Endodermal cell (in vitro differentiated cells): Measurements from ENCODE around the gene NEDD8. TPM values are rescaled to one million over a fixed set of nuclear protein-coding genes. Genes with fewer than 3 reads are reported as not detected.
A peak's percentile ranks its signal among the peaks of the same experiment; 100 is the strongest.

Experiments
- DNase-seq: peaks from one replicate; pipeline ENCODE4 v3.0.0-alpha.2; 2017
- H3K27ac ChIP-seq: 2 replicates; pipeline ENCODE4 v1.5.1; 2013; ENCODE audit warnings: mild to moderate bottlenecking, low read depth, low read length, moderate library complexity
- H3K27me3 ChIP-seq: 2 replicates; pipeline ENCODE4 v1.6.1; 2013; ENCODE audit warnings: mild to moderate bottlenecking, low read length, moderate library complexity; ENCODE audit not compliant: insufficient read depth, control insufficient read depth, poor library complexity, severe bottlenecking
- H3K36me3 ChIP-seq: 2 replicates; pipeline ENCODE4 v1.7.0; 2013; ENCODE audit warnings: mild to moderate bottlenecking, low read length, moderate library complexity; ENCODE audit not compliant: control insufficient read depth, insufficient read depth
- H3K4me1 ChIP-seq: one replicate; pipeline ENCODE4 v1.7.0; 2013; ENCODE audit warnings: low read length; ENCODE audit not compliant: control insufficient read depth, insufficient read depth
- H3K4me3 ChIP-seq: 2 replicates; pipeline ENCODE4 v1.5.1; 2013; ENCODE audit warnings: mild to moderate bottlenecking, low read length, moderate library complexity
- H3K9ac ChIP-seq: 2 replicates; pipeline ENCODE4 v1.6.1; 2013; ENCODE audit warnings: mild to moderate bottlenecking, low read length, moderate library complexity; ENCODE audit not compliant: poor library complexity, severe bottlenecking; ENCODE audit errors: extremely low read depth
- H3K9me3 ChIP-seq: 2 replicates; pipeline ENCODE4 v1.6.1; 2013; ENCODE audit warnings: mild to moderate bottlenecking, low read length, moderate library complexity; ENCODE audit not compliant: control insufficient read depth
- H3K27ac Mint-ChIP-seq: 2 replicates; pipeline ENCODE4 v1.8.0; 2020; ENCODE audit warnings: mixed read lengths
- H3K27me3 Mint-ChIP-seq: 2 replicates; pipeline ENCODE4 v1.8.0; 2021; ENCODE audit warnings: mild to moderate bottlenecking, mixed read lengths; ENCODE audit not compliant: insufficient read depth
- H3K36me3 Mint-ChIP-seq: 2 replicates; pipeline ENCODE4 v1.8.0; 2020; ENCODE audit warnings: low read depth, mixed read lengths
- H3K4me1 Mint-ChIP-seq: 2 replicates; pipeline ENCODE4 v1.8.0; 2020; ENCODE audit warnings: mixed read lengths
- H3K4me3 Mint-ChIP-seq: 2 replicates; pipeline ENCODE4 v1.8.0; 2020; ENCODE audit warnings: mild to moderate bottlenecking, moderate library complexity, mixed read lengths
- H3K9me3 Mint-ChIP-seq: 2 replicates; pipeline ENCODE4 v1.8.0; 2020; ENCODE audit warnings: mild to moderate bottlenecking, mixed read lengths
- WGBS, 2 experiments: methylation state at CpG; one replicate each; pipeline versions ENCODE4 v1.1.5 to v1.1.7; 2013; ENCODE audit warnings: missing lambda C conversion rate in 2 of 2, mixed read lengths in 1 of 2; ENCODE audit not compliant: insufficient coverage in 1 of 2, insufficient read length in 1 of 2; 5-methylcytosine and 5-hydroxymethylcytosine counted together
- total RNA-seq, 2 donors: library from RNA; stranded (reverse); fragmentation: NEBNext Ultra II Directional in 1 of 2; extraction: Animal tissue kit (Norgen Biotek cat#: 25700) in 1 of 2; gene quantifications; 2 replicates in 1 of 2; 3 replicates in 1 of 2; pipeline ENCODE4 v1.2.1, GENCODE V29; 2021
- TF ChIP-seq, protein P1 (sequence below): fragments of 200-600 bp; sonication (generic); conservative IDR thresholded peaks from 2 replicates; pipeline ENCODE4 v1.5.0; 2021; ENCODE audit warnings: antibody characterized with exemption, mild to moderate bottlenecking

The NEDD8 gene
- total RNA-seq, 2 donors from 2014 or later: 210 to 267 TPM

DNA sequence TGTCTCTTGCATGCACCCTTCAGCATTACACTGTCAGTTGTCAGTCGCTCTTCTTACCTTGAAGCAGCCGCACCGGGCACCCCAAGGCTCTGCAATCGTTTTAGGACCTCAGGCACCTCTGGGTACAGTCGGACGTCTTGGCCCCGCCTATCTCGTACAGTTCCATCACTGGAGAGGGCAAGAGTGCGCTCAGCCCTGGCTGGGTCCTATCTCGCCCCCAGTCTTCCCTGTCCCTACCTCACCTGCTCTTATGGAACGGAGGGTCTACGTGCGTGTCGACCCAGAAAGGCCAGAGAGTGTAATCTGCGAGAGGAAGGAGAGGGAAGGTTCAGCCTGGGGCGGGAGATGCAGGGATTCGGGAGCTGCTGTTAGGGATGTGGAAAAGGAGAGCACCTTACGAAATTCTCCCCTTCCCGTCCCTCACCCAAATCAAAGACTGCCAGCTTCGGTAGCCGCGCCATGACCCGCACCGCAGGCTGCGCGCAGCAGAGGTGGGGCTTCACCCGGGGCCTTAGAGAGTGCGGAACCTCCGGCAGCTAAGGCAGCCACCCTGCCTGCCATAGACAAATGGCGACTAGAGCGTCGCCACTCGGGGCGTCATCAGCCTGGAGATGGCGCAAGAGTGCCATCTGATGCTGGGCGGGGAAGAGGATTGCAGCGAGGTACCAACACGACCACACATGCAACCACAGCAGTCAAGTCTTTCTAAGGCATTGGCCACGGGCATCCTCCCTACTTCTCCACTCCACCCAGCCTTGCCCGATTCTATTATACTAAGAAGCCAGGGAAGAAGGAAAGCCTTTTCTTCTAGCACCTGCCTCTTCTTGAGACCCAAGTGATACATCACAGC, 16.4 kb downstream of the NEDD8 start, which contains the start of gene MDP1:
TSS of gene MDP1 (minus strand) at position 572 of the 850 bp plus-strand sequence. CDS start at position 461, 111 bp downstream.
- DNase-seq: peak; percentile 92
- TF ChIP-seq, protein P1, sequence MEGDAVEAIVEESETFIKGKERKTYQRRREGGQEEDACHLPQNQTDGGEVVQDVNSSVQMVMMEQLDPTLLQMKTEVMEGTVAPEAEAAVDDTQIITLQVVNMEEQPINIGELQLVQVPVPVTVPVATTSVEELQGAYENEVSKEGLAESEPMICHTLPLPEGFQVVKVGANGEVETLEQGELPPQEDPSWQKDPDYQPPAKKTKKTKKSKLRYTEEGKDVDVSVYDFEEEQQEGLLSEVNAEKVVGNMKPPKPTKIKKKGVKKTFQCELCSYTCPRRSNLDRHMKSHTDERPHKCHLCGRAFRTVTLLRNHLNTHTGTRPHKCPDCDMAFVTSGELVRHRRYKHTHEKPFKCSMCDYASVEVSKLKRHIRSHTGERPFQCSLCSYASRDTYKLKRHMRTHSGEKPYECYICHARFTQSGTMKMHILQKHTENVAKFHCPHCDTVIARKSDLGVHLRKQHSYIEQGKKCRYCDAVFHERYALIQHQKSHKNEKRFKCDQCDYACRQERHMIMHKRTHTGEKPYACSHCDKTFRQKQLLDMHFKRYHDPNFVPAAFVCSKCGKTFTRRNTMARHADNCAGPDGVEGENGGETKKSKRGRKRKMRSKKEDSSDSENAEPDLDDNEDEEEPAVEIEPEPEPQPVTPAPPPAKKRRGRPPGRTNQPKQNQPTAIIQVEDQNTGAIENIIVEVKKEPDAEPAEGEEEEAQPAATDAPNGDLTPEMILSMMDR: peak; percentile 75
- H3K4me3 Mint-ChIP-seq: peak within 1 kb of the TSS; percentile 92
- peaks cover 18% of the 10 kb centered on the region for H3K36me3 Mint-ChIP-seq
- H3K9me3 ChIP-seq: no peaks in the 10 kb centered on the region
- no peaks in the 10 kb centered on the region for H3K9me3 Mint-ChIP-seq
- H3K27ac ChIP-seq: no peak within 1 kb of the TSS
- H3K9ac ChIP-seq: peak within 1 kb of the TSS; percentile 42
- H3K4me1 Mint-ChIP-seq: peaks cover 16% of the 10 kb centered on the region
- H3K4me3 ChIP-seq: peak within 1 kb of the TSS; percentile 86
- peaks cover 3% of the 10 kb centered on the region for H3K4me1 ChIP-seq
- peaks cover 23% of the 10 kb centered on the region for H3K36me3 ChIP-seq
- no peaks in the 10 kb centered on the region for H3K27me3 Mint-ChIP-seq
- WGBS, 2 experiments: 2% methylated on average over 13 to 38 of the region's 40 CpGs
- H3K27me3 ChIP-seq: no peaks in the 10 kb centered on the region
- peak within 1 kb of the TSS; percentile 96 for H3K27ac Mint-ChIP-seq

DNA sequence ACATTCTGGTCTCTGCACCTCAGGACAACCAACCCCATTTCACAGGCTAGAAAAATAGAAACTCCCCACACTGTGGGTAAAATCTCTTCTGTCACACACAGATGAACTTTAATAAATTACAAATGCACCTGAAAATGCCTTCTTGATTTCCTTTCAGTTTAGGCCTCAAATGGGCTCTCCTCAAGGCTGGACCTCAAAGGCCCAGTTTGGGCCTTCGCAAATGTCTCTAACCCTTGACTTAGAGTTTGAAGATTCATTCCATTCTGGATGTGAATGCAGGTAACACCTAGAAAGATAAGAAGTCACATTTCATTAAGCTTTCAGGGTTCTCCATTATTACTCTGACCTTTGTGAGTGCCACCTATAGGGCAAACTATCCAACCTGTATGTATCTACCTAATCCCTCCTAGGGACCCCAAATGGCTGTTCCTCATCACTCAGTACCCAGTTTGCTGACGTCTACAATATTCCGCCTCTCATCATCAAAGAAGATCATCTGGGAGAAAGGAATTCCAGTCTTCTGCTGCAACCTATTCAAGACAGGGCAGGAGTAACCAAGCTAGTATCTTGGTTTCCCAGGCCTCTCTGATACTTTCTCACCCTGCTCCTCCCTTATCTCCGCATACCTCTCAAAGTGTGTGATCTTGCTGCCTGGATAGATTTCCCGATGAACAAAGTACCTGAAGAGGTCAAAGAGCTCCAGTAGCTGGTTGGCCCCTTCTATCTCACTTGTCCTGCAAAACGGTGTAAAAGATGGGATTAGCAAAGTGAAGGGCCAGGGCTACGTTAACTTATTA, 18.1 kb downstream of the NEDD8 start:
- Histone ChIP-seq H3K27ac (no peak overlapping the region), H3K27me3 (no peaks in the 10 kb centered on the region), H3K9me3 (no peaks in the 10 kb centered on the region), H3K9ac (peak overlapping the region; percentile 79), H3K36me3 (peaks cover 39% of the 10 kb centered on the region), H3K4me3 (peak overlapping the region; percentile 85), H3K4me1 (peaks cover 3% of the 10 kb centered on the region)
- Mint-ChIP-seq H3K4me1 (peaks cover 16% of the 10 kb centered on the region), H3K27ac (peak overlapping the region; percentile 99), H3K36me3 (peaks cover 33% of the 10 kb centered on the region), H3K27me3 (no peaks in the 10 kb centered on the region), H3K4me3 (peak overlapping the region; percentile 92), H3K9me3 (no peaks in the 10 kb centered on the region)
- WGBS, 2 experiments: 90 to 93% methylated on average over 5 to 7 of the region's 7 CpGs
- DNase-seq: no peak
- TF ChIP-seq, protein P1: no peak
